ENCODE measurements around the gene PLA2G4E. TPM values are rescaled to one million over a fixed set of nuclear protein-coding genes. Genes with fewer than 3 reads are reported as not detected.

PLA2G4E gene
- total RNA-seq, 1 experiment from 2014 or later, result 1.8 TPM

DNA sequence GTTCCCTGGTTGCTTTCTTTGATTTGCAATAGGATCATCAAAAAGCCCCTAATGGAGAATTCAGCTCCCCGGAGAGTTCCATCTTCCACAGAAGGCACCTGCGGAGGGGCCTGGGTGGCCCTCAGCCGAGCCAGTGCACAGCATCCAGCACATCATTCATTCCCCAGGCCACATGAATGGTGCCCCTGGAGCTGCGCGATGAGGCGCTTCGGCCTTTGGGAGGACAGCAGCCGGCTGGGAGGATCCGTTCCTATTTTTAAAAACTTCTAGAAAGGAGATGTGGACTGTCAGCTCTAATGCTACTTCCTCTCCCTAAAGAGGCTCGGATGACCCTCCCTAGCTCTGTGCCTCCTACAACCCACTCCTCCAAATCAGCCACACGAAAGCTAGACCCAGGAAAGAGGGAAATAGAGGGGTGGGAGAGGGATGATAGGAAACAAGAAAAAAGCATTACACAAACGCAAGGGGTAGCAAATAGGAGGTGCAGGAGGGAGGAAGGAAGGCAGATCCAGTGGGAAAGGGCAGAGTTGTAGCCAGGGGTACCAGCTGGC is 68.8 kb downstream of the PLA2G4E start:
- BruUV-seq (replicated peaks), result no TSS peak
- POLR2A ChIA-PET, result no interaction called here
- H3K36me3 ChIP-seq (ENCODE audit: control insufficient read depth, insufficient read depth, low read length), result peaks cover 1% of the 10 kb centered on the region; the same call in 1 of the 2 replicates
- no peaks in the 10 kb centered on the region for H3K27me3 ChIP-seq (replicated peaks; ENCODE audit: control insufficient read depth, insufficient read depth, low read length)
- Mint-ChIP-seq H3K36me3 (ENCODE audit: insufficient read depth, unreplicated experiment) (peaks cover 54% of the 10 kb centered on the region), H3K27ac (ENCODE audit: unreplicated experiment) (peak overlapping the region; percentile 81), H3K9me3 (ENCODE audit: unreplicated experiment) (no peaks in the 10 kb centered on the region), H3K27me3 (ENCODE audit: insufficient read depth, unreplicated experiment) (no peaks in the 10 kb centered on the region), H3K4me3 (ENCODE audit: unreplicated experiment) (no peak overlapping the region), H3K4me1 (ENCODE audit: low read depth, unreplicated experiment) (peaks cover 12% of the 10 kb centered on the region)
- no peaks in the 10 kb centered on the region for H3K9me3 ChIP-seq
- CTCF ChIA-PET, result no interaction called here
- intact Hi-C loops (cut with micrococcal nuclease; ENCODE audit: unreplicated experiment), result no loop called here
- no peak for DNase-seq
- H3K4me1 ChIP-seq, result peaks cover 38% of the 10 kb centered on the region
- TF ChIP-seq, protein P1, sequence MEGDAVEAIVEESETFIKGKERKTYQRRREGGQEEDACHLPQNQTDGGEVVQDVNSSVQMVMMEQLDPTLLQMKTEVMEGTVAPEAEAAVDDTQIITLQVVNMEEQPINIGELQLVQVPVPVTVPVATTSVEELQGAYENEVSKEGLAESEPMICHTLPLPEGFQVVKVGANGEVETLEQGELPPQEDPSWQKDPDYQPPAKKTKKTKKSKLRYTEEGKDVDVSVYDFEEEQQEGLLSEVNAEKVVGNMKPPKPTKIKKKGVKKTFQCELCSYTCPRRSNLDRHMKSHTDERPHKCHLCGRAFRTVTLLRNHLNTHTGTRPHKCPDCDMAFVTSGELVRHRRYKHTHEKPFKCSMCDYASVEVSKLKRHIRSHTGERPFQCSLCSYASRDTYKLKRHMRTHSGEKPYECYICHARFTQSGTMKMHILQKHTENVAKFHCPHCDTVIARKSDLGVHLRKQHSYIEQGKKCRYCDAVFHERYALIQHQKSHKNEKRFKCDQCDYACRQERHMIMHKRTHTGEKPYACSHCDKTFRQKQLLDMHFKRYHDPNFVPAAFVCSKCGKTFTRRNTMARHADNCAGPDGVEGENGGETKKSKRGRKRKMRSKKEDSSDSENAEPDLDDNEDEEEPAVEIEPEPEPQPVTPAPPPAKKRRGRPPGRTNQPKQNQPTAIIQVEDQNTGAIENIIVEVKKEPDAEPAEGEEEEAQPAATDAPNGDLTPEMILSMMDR (IDR thresholded peaks at IDR 0.05; ENCODE audit: insufficient read depth in 1 of 2, low read depth in 1 of 2, low read length in 1 of 2, severe bottlenecking in 1 of 2, unreplicated experiment in 1 of 2), result no peak
- no peak overlapping the region for H3K4me3 ChIP-seq (ENCODE audit: low read depth, low read length)

DNA sequence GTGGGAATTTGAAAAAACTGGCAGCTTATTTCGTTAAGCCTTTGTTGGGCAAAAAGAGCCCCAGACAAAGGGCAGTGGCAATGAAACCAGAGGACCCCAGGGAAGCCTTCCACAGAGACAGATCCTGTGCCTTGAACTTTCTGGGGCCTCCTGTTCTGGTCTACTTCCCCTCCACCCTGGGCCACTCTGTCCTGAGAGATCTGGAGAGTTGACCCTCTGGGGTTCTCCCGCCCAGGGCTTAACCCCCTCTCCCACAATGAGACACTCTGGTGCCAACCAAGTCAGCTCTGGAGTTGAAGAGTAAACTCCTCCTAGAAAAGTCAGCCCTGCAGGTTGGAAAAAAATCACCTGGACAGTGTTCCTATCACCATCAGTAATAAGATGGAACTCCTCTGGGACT is 69.3 kb downstream of the PLA2G4E start:
- H3K9me3 Mint-ChIP-seq (ENCODE audit: unreplicated experiment), result no peaks in the 10 kb centered on the region

DNA sequence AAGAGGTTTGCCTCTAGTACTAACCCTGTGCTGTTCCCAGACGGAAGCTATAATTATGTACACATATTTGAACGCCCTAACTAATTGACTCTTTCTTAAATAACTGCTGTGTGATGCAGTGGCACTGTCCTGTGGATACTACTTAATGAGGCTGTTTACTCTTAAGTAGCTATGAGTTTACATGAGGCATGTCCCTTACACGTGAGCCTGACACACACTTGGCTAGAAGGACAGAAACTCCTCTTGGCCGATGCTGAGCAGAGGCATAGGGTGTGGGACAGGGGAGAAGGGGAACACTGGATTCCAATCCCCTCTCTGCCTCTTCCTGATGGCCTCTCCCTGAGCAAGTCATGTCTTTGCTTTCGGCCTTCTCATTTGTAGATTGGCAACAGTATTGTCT is 70.4 kb downstream of the PLA2G4E start:
- no peaks in the 10 kb centered on the region for H3K9me3 Mint-ChIP-seq (ENCODE audit: unreplicated experiment)
- TF ChIP-seq, protein P1 (IDR thresholded peaks at IDR 0.05; ENCODE audit: insufficient read depth in 1 of 2, low read depth in 1 of 2, low read length in 1 of 2, severe bottlenecking in 1 of 2, unreplicated experiment in 1 of 2), result no peak
- no peaks in the 10 kb centered on the region for H3K27me3 Mint-ChIP-seq (ENCODE audit: insufficient read depth, unreplicated experiment)
- Histone ChIP-seq H3K27me3 (replicated peaks; ENCODE audit: control insufficient read depth, insufficient read depth, low read length) (no peaks in the 10 kb centered on the region), H3K9me3 (no peaks in the 10 kb centered on the region), H3K36me3 (ENCODE audit: control insufficient read depth, insufficient read depth, low read length) (peaks cover 1% of the 10 kb centered on the region; the same call in 1 of the 2 replicates), H3K4me3 (ENCODE audit: low read depth, low read length) (no peak overlapping the region), H3K4me1 (peaks cover 46% of the 10 kb centered on the region)
- ChIA-PET POLR2A (interaction anchor here (1.2 kb wide), 1 partner anchor 22 kb away, joined by 6 read pairs; the partner anchor contains the start of gene EHD4), CTCF (interaction anchor here (1.1 kb wide), 1 partner anchor 22 kb away, joined by 3 read pairs; the partner anchor contains the start of gene EHD4)
- H3K36me3 Mint-ChIP-seq (ENCODE audit: insufficient read depth, unreplicated experiment), result peaks cover 51% of the 10 kb centered on the region
- no peak for DNase-seq
- peaks cover 13% of the 10 kb centered on the region for H3K4me1 Mint-ChIP-seq (ENCODE audit: low read depth, unreplicated experiment)
- intact Hi-C loops (cut with micrococcal nuclease; ENCODE audit: unreplicated experiment), result no loop called here
- H3K27ac Mint-ChIP-seq (ENCODE audit: unreplicated experiment), result peak overlapping the region; percentile 26
- no peak overlapping the region for H3K4me3 Mint-ChIP-seq (ENCODE audit: unreplicated experiment)
- BruUV-seq (replicated peaks), result TSS peak; percentile 7

More for the DNA sequence above, 69.3 kb downstream of the PLA2G4E start:
- intact Hi-C loops (cut with micrococcal nuclease; ENCODE audit: unreplicated experiment), result no loop called here
- ChIA-PET POLR2A (no interaction called here), CTCF (no interaction called here)
- Mint-ChIP-seq H3K4me3 (ENCODE audit: unreplicated experiment) (no peak overlapping the region), H3K36me3 (ENCODE audit: insufficient read depth, unreplicated experiment) (peaks cover 54% of the 10 kb centered on the region), H3K27me3 (ENCODE audit: insufficient read depth, unreplicated experiment) (no peaks in the 10 kb centered on the region), H3K27ac (ENCODE audit: unreplicated experiment) (peak overlapping the region; percentile 81), H3K4me1 (ENCODE audit: low read depth, unreplicated experiment) (peaks cover 12% of the 10 kb centered on the region)
- Histone ChIP-seq H3K27me3 (replicated peaks; ENCODE audit: control insufficient read depth, insufficient read depth, low read length) (no peaks in the 10 kb centered on the region), H3K36me3 (ENCODE audit: control insufficient read depth, insufficient read depth, low read length) (peaks cover 1% of the 10 kb centered on the region; the same call in 1 of the 2 replicates), H3K4me1 (peaks cover 39% of the 10 kb centered on the region), H3K9me3 (no peaks in the 10 kb centered on the region), H3K4me3 (ENCODE audit: low read depth, low read length) (no peak overlapping the region)
- TF ChIP-seq, protein P1 (IDR thresholded peaks at IDR 0.05; ENCODE audit: insufficient read depth in 1 of 2, low read depth in 1 of 2, low read length in 1 of 2, severe bottlenecking in 1 of 2, unreplicated experiment in 1 of 2), result no peak
- BruUV-seq (replicated peaks), result no TSS peak
- DNase-seq, result no peak

Data from Caco-2 (cell line).